ENCODE data around the gene MIS18BP1.

MIS18BP1 gene

GRCh38 chr14:45258073-45258472 lies 5.1 kb upstream of the MIS18BP1 start:
- ChIA-PET POLR2A (ENCODE audit: low non-redundant PET) (no interaction called here), CTCF (no interaction called here)
- no peak for DNase-seq (ENCODE audit: low spot score)
- no peak for TF ChIP-seq CTCF (conservative IDR thresholded peaks at IDR 0.05; ENCODE audit: low read depth)
- no peak overlapping the region for H3K27ac ChIP-seq

- POLR2A ChIA-PET (ENCODE audit: low non-redundant PET) = no interaction called here
- H3K27ac ChIP-seq = no peak overlapping the region
- TF ChIP-seq CTCF (conservative IDR thresholded peaks at IDR 0.05; ENCODE audit: low read depth) = no peak
- CTCF ChIA-PET = interaction anchor here (1.1 kb wide), 1 partner anchor 14 kb away, joined by 3 read pairs; no protein-coding TSS in a partner anchor
- DNase-seq (ENCODE audit: low spot score) = no peak
These were observed 1.8 kb upstream of the MIS18BP1 start for GRCh38 chr14:45254771-45255170.

GRCh38 chr14:45253754-45254310 lies 830 bp upstream of the MIS18BP1 start:
- DNase-seq (ENCODE audit: low spot score) = peak; percentile 37
- no peak for TF ChIP-seq CTCF (conservative IDR thresholded peaks at IDR 0.05; ENCODE audit: low read depth)
- ChIA-PET POLR2A (ENCODE audit: low non-redundant PET) (no interaction called here), CTCF (interaction anchor here (0.6 to 0.7 kb wide), 4 partner anchors 13 to 963 kb away, joined by 3 to 5 read pairs (median 4); no protein-coding TSS in a partner anchor)
- H3K27ac ChIP-seq = peak overlapping the region; percentile 99

GRCh38 chr14:45252366-45253069 lies 484 bp downstream of the MIS18BP1 start:
- ChIA-PET POLR2A (ENCODE audit: low non-redundant PET) (interaction anchor here (0.6 kb wide), 1 partner anchor 73 kb away, joined by 3 read pairs; no protein-coding TSS in a partner anchor), CTCF (interaction anchor here (0.5 to 0.6 kb wide), 2 partner anchors 310 to 1282 kb away, joined by 3 to 4 read pairs; no protein-coding TSS in a partner anchor)
- no peak for TF ChIP-seq CTCF (conservative IDR thresholded peaks at IDR 0.05; ENCODE audit: low read depth)
- peak overlapping the region; percentile 99 for H3K27ac ChIP-seq
- no peak for DNase-seq (ENCODE audit: low spot score)

- POLR2A ChIA-PET (ENCODE audit: low non-redundant PET) = no interaction called here
- CTCF ChIA-PET = interaction anchor here (0.5 to 0.6 kb wide), 2 partner anchors 309 to 1283 kb away, joined by 3 to 4 read pairs; no protein-coding TSS in a partner anchor
- peak overlapping the region; percentile 99; the same call in 1 of the 2 replicates for H3K27ac ChIP-seq
- peak; percentile 17 for DNase-seq (ENCODE audit: low spot score)
- TF ChIP-seq CTCF (conservative IDR thresholded peaks at IDR 0.05; ENCODE audit: low read depth) = no peak
These were observed 1.1 kb downstream of the MIS18BP1 start for GRCh38 chr14:45251912-45252311.

GRCh38 chr14:45249856-45250575 lies 3.0 kb downstream of the MIS18BP1 start:
- POLR2A ChIA-PET (ENCODE audit: low non-redundant PET) = interaction anchor here (0.7 kb wide), 1 partner anchor 109 kb away, joined by 3 read pairs; no protein-coding TSS in a partner anchor
- H3K27ac ChIP-seq = no peak overlapping the region
- no peak for TF ChIP-seq CTCF (conservative IDR thresholded peaks at IDR 0.05; ENCODE audit: low read depth)
- DNase-seq (ENCODE audit: low spot score) = no peak
- CTCF ChIA-PET = no interaction called here
